WTC11 (cell line): ENCODE measurements around the gene YPEL4. TPM values are rescaled to one million over a fixed set of nuclear protein-coding genes. Genes with fewer than 3 reads are reported as not detected.
A peak's percentile ranks its signal among the peaks of the same experiment; 100 is the strongest.

Source experiments
- ATAC-seq: fragments of 200-7000 bp; cut with Tn5 transposase; 2 replicates; pipeline ENCODE4 v1.10.0; 2021; ENCODE audit warnings: mild to moderate bottlenecking, moderate library complexity
- CTCF ChIA-PET: fragments of 300-600 bp; sonication (Branson Sonifier 250); formaldehyde crosslinking; loops from one replicate; lab custom pipeline; 2021; ENCODE audit warnings: antibody characterized with exemption; lab: Charles Lee
- POLR2A ChIA-PET: fragments of 350-600 bp; sonication (Branson Sonifier 250); formaldehyde crosslinking; loops from one replicate; lab custom pipeline; 2021; ENCODE audit warnings: antibody characterized with exemption; lab: Charles Lee
- DNase-seq: peaks from one replicate; pipeline ENCODE4 v3.0.0; 2021; ENCODE audit warnings: low spot score
- H3K27ac Mint-ChIP-seq: 2 replicates; pipeline ENCODE4 v1.8.0; 2021; ENCODE audit warnings: mixed read lengths
- H3K27me3 Mint-ChIP-seq: 2 replicates; pipeline ENCODE4 v1.8.0; 2021; ENCODE audit warnings: low read depth, mild to moderate bottlenecking, moderate library complexity, mixed read lengths
- H3K36me3 Mint-ChIP-seq: 2 replicates; pipeline ENCODE4 v1.8.0; 2021; ENCODE audit warnings: mixed read lengths
- H3K4me1 Mint-ChIP-seq: 2 replicates; pipeline ENCODE4 v1.8.0; 2022; ENCODE audit warnings: mixed read lengths
- H3K4me3 Mint-ChIP-seq: 2 replicates; pipeline ENCODE4 v1.8.0; 2021; ENCODE audit warnings: mild to moderate bottlenecking, moderate library complexity, mixed read lengths
- H3K9me3 Mint-ChIP-seq: 2 replicates; pipeline ENCODE4 v1.8.0; 2021; ENCODE audit warnings: mixed read lengths
- CDX4 ChIP-seq: fragments of 250-450 bp; sonication (Bioruptor Pico); IDR thresholded peaks from 2 replicates; pipeline ENCODE4 v1.9.0; 2021; ENCODE audit warnings: moderate library complexity, mild to moderate bottlenecking, inconsistent platforms, borderline replicate concordance
- CREB1 ChIP-seq: sonication (generic); formaldehyde crosslinking; IDR thresholded peaks from 2 replicates; pipeline ENCODE4 v1.8.0; 2023; ENCODE audit warnings: mild to moderate bottlenecking, missing genetic modification reagents
- ELF4 ChIP-seq: sonication (generic); formaldehyde crosslinking; IDR thresholded peaks from 2 replicates; pipeline ENCODE4 v1.8.1; 2022; ENCODE audit warnings: low read depth, mild to moderate bottlenecking, moderate library complexity, missing genetic modification reagents
- EMX1 ChIP-seq: fragments of 250-450 bp; sonication (Bioruptor Pico); IDR thresholded peaks from 2 replicates; pipeline ENCODE4 v1.8.0; 2021; ENCODE audit warnings: mild to moderate bottlenecking
- GRHL2 ChIP-seq: fragments of 250-450 bp; sonication (Bioruptor Pico); IDR thresholded peaks from 2 replicates; pipeline ENCODE4 v1.8.0; 2022; ENCODE audit warnings: mild to moderate bottlenecking, moderate library complexity; ENCODE audit not compliant: insufficient replicate concordance, severe bottlenecking
- KAT7 ChIP-seq: sonication (generic); formaldehyde crosslinking; IDR thresholded peaks from 2 replicates; pipeline ENCODE4 v1.8.1; 2023; ENCODE audit warnings: missing genetic modification reagents, mild to moderate bottlenecking, borderline replicate concordance
- MAX ChIP-seq: sonication (generic); formaldehyde crosslinking; IDR thresholded peaks from 2 replicates; pipeline ENCODE4 v1.8.0; 2022; ENCODE audit warnings: mild to moderate bottlenecking, missing genetic modification reagents
- MLX ChIP-seq: sonication (generic); formaldehyde crosslinking; IDR thresholded peaks from 2 replicates; pipeline ENCODE4 v1.8.1; 2023; ENCODE audit warnings: mild to moderate bottlenecking, missing genetic modification reagents, moderate library complexity
- NFYB ChIP-seq: sonication (generic); formaldehyde crosslinking; conservative IDR thresholded peaks from 2 replicates; pipeline ENCODE4 v1.8.0; 2022; ENCODE audit warnings: low read depth, missing genetic modification reagents
- NR2C2 ChIP-seq: sonication (generic); formaldehyde crosslinking; IDR thresholded peaks from 2 replicates; pipeline ENCODE4 v1.8.0; 2022; ENCODE audit warnings: mild to moderate bottlenecking, missing genetic modification reagents
- PRDM15 ChIP-seq: sonication (generic); formaldehyde crosslinking; IDR thresholded peaks from 2 replicates; pipeline ENCODE4 v1.8.0; 2022; ENCODE audit warnings: missing genetic modification reagents
- RELA ChIP-seq: sonication (generic); formaldehyde crosslinking; IDR thresholded peaks from 2 replicates; pipeline ENCODE4 v1.8.1; 2022; ENCODE audit warnings: missing genetic modification reagents, mild to moderate bottlenecking, borderline replicate concordance
- STAT6 ChIP-seq: sonication (generic); formaldehyde crosslinking; conservative IDR thresholded peaks from 2 replicates; pipeline ENCODE4 v1.8.1; 2023; ENCODE audit warnings: mild to moderate bottlenecking, low read depth, missing genetic modification reagents, moderate library complexity
- TEAD1 ChIP-seq: sonication (generic); formaldehyde crosslinking; IDR thresholded peaks from 2 replicates; pipeline ENCODE4 v1.8.0; 2022; ENCODE audit warnings: mild to moderate bottlenecking, missing genetic modification reagents
- TP53 ChIP-seq: sonication (generic); formaldehyde crosslinking; IDR thresholded peaks from 2 replicates; pipeline ENCODE4 v1.8.1; 2023; ENCODE audit warnings: mild to moderate bottlenecking, missing genetic modification reagents
- ZMAT4 ChIP-seq: fragments of 250-450 bp; sonication (Bioruptor Pico); IDR thresholded peaks from 2 replicates; pipeline ENCODE4 v1.9.0; 2021; ENCODE audit warnings: mild to moderate bottlenecking
- ZNF219 ChIP-seq: sonication (generic); formaldehyde crosslinking; IDR thresholded peaks from 2 replicates; pipeline ENCODE4 v1.8.0; 2023; ENCODE audit warnings: missing genetic modification reagents, mild to moderate bottlenecking, borderline replicate concordance
- ZNF232 ChIP-seq: sonication (generic); formaldehyde crosslinking; IDR thresholded peaks from 2 replicates; pipeline ENCODE4 v1.8.0; 2022; ENCODE audit warnings: mild to moderate bottlenecking, missing genetic modification reagents
- ZNF263 ChIP-seq: sonication (generic); formaldehyde crosslinking; IDR thresholded peaks from 2 replicates; pipeline ENCODE4 v1.8.1; 2022; ENCODE audit warnings: low read depth, mild to moderate bottlenecking, moderate library complexity, missing genetic modification reagents
- ZNF396 ChIP-seq: fragments of 250-450 bp; sonication (Bioruptor Pico); IDR thresholded peaks from 2 replicates; pipeline ENCODE4 v1.8.0; 2021; ENCODE audit warnings: mild to moderate bottlenecking, moderate library complexity, borderline replicate concordance
- total RNA-seq: library from RNA; stranded (reverse); gene quantifications from 3 replicates; pipeline ENCODE4 v1.2.3, GENCODE V29; 2021
- TF ChIP-seq, protein P1 (sequence below): sonication (generic); formaldehyde crosslinking; IDR thresholded peaks from 2 replicates; pipeline ENCODE4 v1.8.0; 2023; ENCODE audit warnings: mild to moderate bottlenecking, missing genetic modification reagents
- TF ChIP-seq, protein P2 (sequence below): sonication (generic); formaldehyde crosslinking; IDR thresholded peaks from 2 replicates; pipeline ENCODE4 v1.8.0; 2022; ENCODE audit warnings: mild to moderate bottlenecking, missing genetic modification reagents

YPEL4 gene
- total RNA-seq, 1 experiment from 2014 or later, result 0.15 TPM

DNA sequence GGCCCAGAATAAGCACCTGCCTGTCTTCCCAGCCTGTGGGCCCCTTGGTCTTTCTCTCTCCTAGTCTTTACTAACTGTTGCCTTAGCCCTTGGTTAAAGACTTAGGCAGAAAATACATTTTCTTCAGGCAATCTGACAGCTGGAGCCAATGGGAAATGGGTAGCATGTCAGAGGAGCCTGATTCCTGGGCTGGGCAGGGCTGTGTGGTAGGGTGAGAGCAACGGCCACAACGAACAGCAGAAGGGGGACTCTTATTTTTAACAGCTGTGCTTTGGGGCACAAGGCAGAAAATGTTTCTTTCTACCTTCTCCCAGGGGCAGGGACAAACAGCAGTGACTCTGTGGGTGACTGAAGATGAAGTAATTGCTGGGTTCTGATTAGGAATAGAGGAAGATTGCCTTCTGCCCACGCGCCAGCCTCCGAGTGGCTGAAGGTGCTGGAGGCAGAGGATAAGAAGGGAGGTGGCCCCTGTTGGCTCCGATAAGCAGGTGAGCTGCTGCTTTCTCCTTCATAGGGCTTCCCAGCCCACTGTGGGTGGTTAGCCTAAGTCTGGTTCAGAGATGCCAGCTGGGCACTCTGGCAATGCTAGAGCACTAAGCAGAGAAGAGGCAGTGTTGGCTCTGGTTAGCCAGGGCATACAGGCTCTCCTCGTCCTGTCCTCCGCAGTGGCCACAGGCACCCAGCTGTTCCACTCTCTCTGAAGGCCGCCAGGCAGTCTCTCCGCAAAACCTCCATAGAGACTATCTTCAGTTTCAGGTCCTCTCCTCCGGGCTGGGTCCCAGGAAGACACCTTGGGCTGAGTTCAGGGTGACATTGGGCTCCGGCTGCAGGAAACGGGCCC, 1.5 kb downstream of the YPEL4 start:
- H3K27me3 Mint-ChIP-seq, result peaks cover 45% of the 10 kb centered on the region
- POLR2A ChIA-PET, result interaction anchor here (0.7 to 4.2 kb wide), 8 partner anchors 8 to 148 kb away, joined by 3 to 47 read pairs (median 3); partner anchors contain the start of genes SELENOH and UBE2L6
- H3K4me3 Mint-ChIP-seq, result peak overlapping the region; percentile 80
- 0 out of 2 replicates have a peak overlapping the region, but pooled peaks have one; percentile 93 for H3K27ac Mint-ChIP-seq
- H3K9me3 Mint-ChIP-seq, result no peaks in the 10 kb centered on the region
- peak; percentile 1; the same call in 1 of the 2 replicates for ATAC-seq
- H3K4me1 Mint-ChIP-seq, result peaks cover 85% of the 10 kb centered on the region
- peaks cover 7% of the 10 kb centered on the region for H3K36me3 Mint-ChIP-seq
- no peak for DNase-seq
- CTCF ChIA-PET, result interaction anchor here (0.8 to 2.8 kb wide), 4 partner anchors 9 to 155 kb away, joined by 3 to 17 read pairs (median 4); partner anchors contain the start of gene UBE2L6
- TF ChIP-seq, protein P1, sequence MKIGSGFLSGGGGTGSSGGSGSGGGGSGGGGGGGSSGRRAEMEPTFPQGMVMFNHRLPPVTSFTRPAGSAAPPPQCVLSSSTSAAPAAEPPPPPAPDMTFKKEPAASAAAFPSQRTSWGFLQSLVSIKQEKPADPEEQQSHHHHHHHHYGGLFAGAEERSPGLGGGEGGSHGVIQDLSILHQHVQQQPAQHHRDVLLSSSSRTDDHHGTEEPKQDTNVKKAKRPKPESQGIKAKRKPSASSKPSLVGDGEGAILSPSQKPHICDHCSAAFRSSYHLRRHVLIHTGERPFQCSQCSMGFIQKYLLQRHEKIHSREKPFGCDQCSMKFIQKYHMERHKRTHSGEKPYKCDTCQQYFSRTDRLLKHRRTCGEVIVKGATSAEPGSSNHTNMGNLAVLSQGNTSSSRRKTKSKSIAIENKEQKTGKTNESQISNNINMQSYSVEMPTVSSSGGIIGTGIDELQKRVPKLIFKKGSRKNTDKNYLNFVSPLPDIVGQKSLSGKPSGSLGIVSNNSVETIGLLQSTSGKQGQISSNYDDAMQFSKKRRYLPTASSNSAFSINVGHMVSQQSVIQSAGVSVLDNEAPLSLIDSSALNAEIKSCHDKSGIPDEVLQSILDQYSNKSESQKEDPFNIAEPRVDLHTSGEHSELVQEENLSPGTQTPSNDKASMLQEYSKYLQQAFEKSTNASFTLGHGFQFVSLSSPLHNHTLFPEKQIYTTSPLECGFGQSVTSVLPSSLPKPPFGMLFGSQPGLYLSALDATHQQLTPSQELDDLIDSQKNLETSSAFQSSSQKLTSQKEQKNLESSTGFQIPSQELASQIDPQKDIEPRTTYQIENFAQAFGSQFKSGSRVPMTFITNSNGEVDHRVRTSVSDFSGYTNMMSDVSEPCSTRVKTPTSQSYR (CRISPR knock-in tag), result no peak
- TF ChIP-seq ZMAT4 (CRISPR knock-in tag) (peak; percentile 20), PRDM15 (CRISPR knock-in tag) (no peak; the same call in 1 of the 2 replicates), STAT6 (CRISPR knock-in tag) (no peak), TEAD1 (CRISPR knock-in tag) (no peak), KAT7 (CRISPR knock-in tag) (no peak), ZNF263 (no peak), EMX1 (CRISPR knock-in tag) (peak; percentile 72; the same call in 1 of the 2 replicates), ZNF219 (CRISPR knock-in tag) (no peak), CREB1 (no peak; the same call in 1 of the 2 replicates), NFYB (CRISPR knock-in tag) (no peak), NR2C2 (no peak), ZNF232 (no peak), ZNF396 (CRISPR knock-in tag) (no peak), TP53 (CRISPR knock-in tag) (no peak), CDX4 (peak; percentile 10; the same call in 1 of the 2 replicates), GRHL2 (no peak), MAX (CRISPR knock-in tag) (no peak), MLX (no peak; the same call in 1 of the 2 replicates), RELA (CRISPR knock-in tag) (no peak), ELF4 (CRISPR knock-in tag) (no peak)
- TF ChIP-seq, protein P2, sequence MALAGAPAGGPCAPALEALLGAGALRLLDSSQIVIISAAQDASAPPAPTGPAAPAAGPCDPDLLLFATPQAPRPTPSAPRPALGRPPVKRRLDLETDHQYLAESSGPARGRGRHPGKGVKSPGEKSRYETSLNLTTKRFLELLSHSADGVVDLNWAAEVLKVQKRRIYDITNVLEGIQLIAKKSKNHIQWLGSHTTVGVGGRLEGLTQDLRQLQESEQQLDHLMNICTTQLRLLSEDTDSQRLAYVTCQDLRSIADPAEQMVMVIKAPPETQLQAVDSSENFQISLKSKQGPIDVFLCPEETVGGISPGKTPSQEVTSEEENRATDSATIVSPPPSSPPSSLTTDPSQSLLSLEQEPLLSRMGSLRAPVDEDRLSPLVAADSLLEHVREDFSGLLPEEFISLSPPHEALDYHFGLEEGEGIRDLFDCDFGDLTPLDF (CRISPR knock-in tag), result no peak
